ENCODE results near the gene POLL. TPM values are rescaled to one million over a fixed set of nuclear protein-coding genes. Genes with fewer than 3 reads are reported as not detected.

Gene POLL
- total RNA-seq, 1 experiment from 2014 or later: 46.2 TPM

GRCh38 chr10:101572785-101573184, 15.3 kb downstream of the POLL start:
- H3K27ac Mint-ChIP-seq: no peak overlapping the region
- peaks cover 5% of the 10 kb centered on the region for H3K36me3 Mint-ChIP-seq
- POLR2A ChIA-PET: no interaction called here
- peaks cover 54% of the 10 kb centered on the region for H3K27me3 Mint-ChIP-seq (ENCODE audit: low read depth)
- peaks cover 29% of the 10 kb centered on the region for H3K4me1 Mint-ChIP-seq
- no peak overlapping the region for H3K4me3 Mint-ChIP-seq
- H3K9me3 Mint-ChIP-seq: peaks cover 3% of the 10 kb centered on the region; the same call in 1 of the 2 replicates
- no peak for DNase-seq (ENCODE audit: low spot score)
- CTCF ChIA-PET: interaction anchor here (2.2 to 3.8 kb wide), 2 partner anchors 30 to 281 kb away, joined by 6 to 30 read pairs; no protein-coding TSS in a partner anchor
- TF ChIP-seq TEAD4 (CRISPR knock-in tag; IDR thresholded peaks at IDR 0.05) (no peak), GABPB1 (CRISPR knock-in tag; IDR thresholded peaks at IDR 0.05) (no peak), ARID4B (CRISPR knock-in tag; IDR thresholded peaks at IDR 0.05; ENCODE audit: borderline replicate concordance) (no peak), KAT7 (CRISPR knock-in tag; IDR thresholded peaks at IDR 0.05; ENCODE audit: borderline replicate concordance) (no peak), JAZF1 (CRISPR knock-in tag; IDR thresholded peaks at IDR 0.05) (no peak), NFE2L1 (CRISPR knock-in tag; IDR thresholded peaks at IDR 0.05) (no peak), ATF6 (CRISPR knock-in tag; IDR thresholded peaks at IDR 0.05) (no peak), RELA (CRISPR knock-in tag; IDR thresholded peaks at IDR 0.05; ENCODE audit: borderline replicate concordance) (no peak), AFF4 (CRISPR knock-in tag; IDR thresholded peaks at IDR 0.05; ENCODE audit: borderline replicate concordance) (no peak), TP53 (CRISPR knock-in tag; IDR thresholded peaks at IDR 0.05) (no peak), ZSCAN18 (CRISPR knock-in tag; IDR thresholded peaks at IDR 0.05) (no peak), ATF1 (CRISPR knock-in tag; IDR thresholded peaks at IDR 0.05) (no peak), RORB (CRISPR knock-in tag; IDR thresholded peaks at IDR 0.05) (no peak), HMGA2 (CRISPR knock-in tag; IDR thresholded peaks at IDR 0.05) (no peak), ZNF138 (CRISPR knock-in tag; conservative IDR thresholded peaks at IDR 0.05) (no peak), NFATC4 (CRISPR knock-in tag; IDR thresholded peaks at IDR 0.05) (no peak)
- ATAC-seq: no peak

All from WTC11 (cell line).